Suprapubic skin (tissue), 4 donors: ENCODE results near the gene OPA3. TPM values are rescaled to one million over a fixed set of nuclear protein-coding genes. Genes with fewer than 3 reads are reported as not detected.
A peak's percentile ranks its signal among the peaks of the same experiment; 100 is the strongest.

Source experiments
- DNase-seq, 2 donors: peaks; one replicate each; pipeline ENCODE4 v3.0.0-alpha.2; 2019; ENCODE audit warnings: low spot score in 2 of 2
- H3K27ac ChIP-seq: fragments of 200-600 bp; sonication (generic); one replicate; pipeline ENCODE4 v1.5.1; 2019
- H3K27me3 ChIP-seq: fragments of 200-600 bp; sonication (generic); one replicate; pipeline ENCODE4 v1.5.1; 2019
- H3K36me3 ChIP-seq: fragments of 200-600 bp; sonication (generic); one replicate; pipeline ENCODE4 v1.5.1; 2019
- H3K4me1 ChIP-seq: fragments of 200-600 bp; sonication (generic); one replicate; pipeline ENCODE4 v1.5.1; 2019
- H3K4me3 ChIP-seq: fragments of 200-600 bp; sonication (generic); one replicate; pipeline ENCODE4 v1.5.1; 2019; ENCODE audit warnings: mild to moderate bottlenecking
- H3K9me3 ChIP-seq: fragments of 200-600 bp; sonication (generic); one replicate; pipeline ENCODE4 v1.5.1; 2019
- EP300 ChIP-seq: sonication (generic); formaldehyde crosslinking; IDR thresholded peaks from one replicate; pipeline ENCODE4 v1.6.1; 2017; ENCODE audit warnings: antibody characterized with exemption
- POLR2A ChIP-seq, 2 donors: fragments of 450-650 bp; IDR thresholded peaks; one replicate each; pipeline ENCODE4 v1.6.1; 2017; ENCODE audit warnings: antibody characterized with exemption in 2 of 2, mild to moderate bottlenecking in 2 of 2, moderate library complexity in 2 of 2
- POLR2AphosphoS5 ChIP-seq, 3 donors: sonication (generic); formaldehyde crosslinking; IDR thresholded peaks; one replicate each; pipeline ENCODE4 v1.6.1; 2017; ENCODE audit warnings: antibody characterized with exemption in 3 of 3
- WGBS: methylation state at CpG from one replicate; pipeline ENCODE4 v1.1.5; 2018; 5-methylcytosine and 5-hydroxymethylcytosine counted together
- total RNA-seq, 4 donors: library from RNA; depleted of rRNA; stranded (reverse); fragments of >200 nt; gene quantifications; one replicate each; pipeline ENCODE4 v1.1.0, GENCODE V29; 2016
- TF ChIP-seq, protein P1 (sequence below), 2 donors: fragments of 200-600 bp in 1 of 2; fragments of 450-650 bp in 1 of 2; sonication (generic) in 1 of 2; IDR thresholded peaks; one replicate each; pipeline ENCODE4 v1.5.1; 2016 to 2019; ENCODE audit warnings: antibody characterized with exemption in 2 of 2, mild to moderate bottlenecking in 1 of 2, moderate library complexity in 1 of 2

OPA3 gene
- total RNA-seq, 4 donors from 2014 or later = 13.8 to 25.6 (median 22.5) TPM

DNA sequence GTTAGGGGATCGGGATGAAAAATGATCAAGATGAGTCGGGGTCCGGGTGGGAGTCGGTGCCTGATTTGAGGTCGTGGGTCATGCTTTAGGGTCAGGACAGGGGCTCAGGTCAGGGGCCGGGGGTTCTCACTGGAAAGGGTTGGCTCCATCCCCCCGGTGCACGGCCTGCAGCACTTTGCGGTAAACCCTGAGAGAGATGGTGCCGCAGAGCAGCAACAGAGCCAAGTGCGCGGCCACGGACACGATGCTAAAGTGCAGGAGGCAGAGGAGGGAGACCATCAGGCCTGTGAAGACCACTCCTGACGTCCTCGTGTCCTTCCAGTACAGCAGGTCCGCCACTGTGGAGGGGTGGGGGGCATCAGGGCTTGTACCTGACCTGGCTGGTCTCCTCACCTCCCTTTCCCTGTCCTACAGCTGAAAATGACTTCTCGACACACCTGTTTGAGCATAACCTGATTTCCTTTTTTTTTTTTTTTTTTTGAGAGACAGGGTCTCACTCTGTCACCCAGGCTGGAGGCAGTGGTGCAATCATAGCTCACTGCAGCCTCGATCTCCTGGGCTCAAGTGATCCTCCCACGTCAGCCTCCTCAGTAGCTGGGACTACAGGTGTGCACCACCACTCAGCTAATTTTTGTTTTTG is 95.3 kb downstream of the OPA3 start:
- peaks cover 24% of the 10 kb centered on the region for H3K4me1 ChIP-seq
- H3K27me3 ChIP-seq = no peaks in the 10 kb centered on the region
- no peaks in the 10 kb centered on the region for H3K9me3 ChIP-seq
- no peak for DNase-seq
- no peak for TF ChIP-seq POLR2A (IDR thresholded peaks at IDR 0.05)
- TF ChIP-seq, protein P1, sequence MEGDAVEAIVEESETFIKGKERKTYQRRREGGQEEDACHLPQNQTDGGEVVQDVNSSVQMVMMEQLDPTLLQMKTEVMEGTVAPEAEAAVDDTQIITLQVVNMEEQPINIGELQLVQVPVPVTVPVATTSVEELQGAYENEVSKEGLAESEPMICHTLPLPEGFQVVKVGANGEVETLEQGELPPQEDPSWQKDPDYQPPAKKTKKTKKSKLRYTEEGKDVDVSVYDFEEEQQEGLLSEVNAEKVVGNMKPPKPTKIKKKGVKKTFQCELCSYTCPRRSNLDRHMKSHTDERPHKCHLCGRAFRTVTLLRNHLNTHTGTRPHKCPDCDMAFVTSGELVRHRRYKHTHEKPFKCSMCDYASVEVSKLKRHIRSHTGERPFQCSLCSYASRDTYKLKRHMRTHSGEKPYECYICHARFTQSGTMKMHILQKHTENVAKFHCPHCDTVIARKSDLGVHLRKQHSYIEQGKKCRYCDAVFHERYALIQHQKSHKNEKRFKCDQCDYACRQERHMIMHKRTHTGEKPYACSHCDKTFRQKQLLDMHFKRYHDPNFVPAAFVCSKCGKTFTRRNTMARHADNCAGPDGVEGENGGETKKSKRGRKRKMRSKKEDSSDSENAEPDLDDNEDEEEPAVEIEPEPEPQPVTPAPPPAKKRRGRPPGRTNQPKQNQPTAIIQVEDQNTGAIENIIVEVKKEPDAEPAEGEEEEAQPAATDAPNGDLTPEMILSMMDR (IDR thresholded peaks at IDR 0.05) = no peak
- TF ChIP-seq POLR2AphosphoS5 (IDR thresholded peaks at IDR 0.05) = no peak
- no peak for TF ChIP-seq EP300
- H3K36me3 ChIP-seq = no peaks in the 10 kb centered on the region
- H3K27ac ChIP-seq = no peak overlapping the region
- no peak overlapping the region for H3K4me3 ChIP-seq
- 93% methylated on average over 19 of the region's 20 CpGs for WGBS

DNA sequence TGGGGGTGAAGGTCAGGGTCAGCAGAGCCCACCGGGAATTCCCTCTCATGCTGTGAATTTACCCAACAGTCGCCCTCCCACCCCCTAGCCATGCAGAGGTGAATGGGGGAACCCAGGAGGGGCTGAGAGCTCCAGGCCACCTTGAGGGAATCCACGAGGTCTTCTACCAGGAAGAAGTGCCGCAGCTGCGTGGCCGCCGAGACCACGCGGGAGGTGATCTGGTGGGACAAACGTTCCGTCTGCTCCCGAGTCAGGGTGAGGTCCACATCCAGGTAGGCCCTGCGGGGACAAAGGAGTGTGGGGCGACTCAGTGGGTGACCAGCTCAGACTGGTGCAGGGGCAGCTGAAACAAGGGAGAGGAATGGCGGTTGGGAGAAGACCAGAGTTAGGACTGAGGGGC is 95.9 kb downstream of the OPA3 start:
- no peak overlapping the region for H3K27ac ChIP-seq
- WGBS = 97% methylated on average over 15 of the region's 15 CpGs
- TF ChIP-seq POLR2AphosphoS5 (IDR thresholded peaks at IDR 0.05) (no peak), POLR2A (IDR thresholded peaks at IDR 0.05) (no peak), EP300 (no peak)
- TF ChIP-seq, protein P1 (IDR thresholded peaks at IDR 0.05) = no peak

DNA sequence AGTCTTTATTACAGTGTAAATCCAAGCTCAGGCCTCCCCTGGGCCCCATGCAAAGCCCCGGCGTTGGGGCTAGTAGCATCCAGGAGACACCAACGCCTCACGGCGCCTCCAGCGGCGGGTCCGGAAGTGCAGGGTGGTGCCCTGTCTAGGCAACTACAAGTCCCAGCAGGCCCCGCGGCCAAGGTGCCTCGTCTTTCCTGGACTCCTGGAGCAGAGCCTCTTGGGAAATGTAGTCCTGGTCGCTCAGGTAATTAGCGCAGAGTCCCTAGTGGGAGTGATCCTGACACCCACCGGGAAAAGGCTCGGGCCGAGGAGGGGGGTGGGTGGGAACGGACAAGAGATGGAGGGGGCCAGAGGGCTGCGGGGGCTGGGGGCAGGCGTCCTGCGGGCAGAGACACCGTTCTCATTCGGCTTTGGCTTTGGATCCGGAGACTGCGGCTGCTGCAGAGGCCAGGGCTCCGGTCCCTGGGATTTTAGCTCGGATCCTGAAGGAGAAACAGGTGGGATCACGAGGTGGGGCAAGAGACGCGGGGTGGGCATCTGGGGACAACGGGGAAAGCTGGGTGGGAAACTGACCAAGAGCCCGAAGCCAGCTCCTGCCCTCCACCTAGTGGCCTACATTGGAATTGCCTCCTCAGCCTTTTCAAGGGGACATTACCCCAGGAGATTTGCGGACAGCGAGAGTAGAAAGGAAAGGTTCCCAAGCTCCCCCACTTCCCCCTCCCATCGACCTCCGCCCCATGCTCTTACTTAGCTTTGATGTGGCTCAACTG is 99.1 kb downstream of the OPA3 start:
- no peaks in the 10 kb centered on the region for H3K36me3 ChIP-seq
- no peaks in the 10 kb centered on the region for H3K9me3 ChIP-seq
- peaks cover 8% of the 10 kb centered on the region for H3K4me1 ChIP-seq
- WGBS = 0% methylated on average over 25 of the region's 35 CpGs
- H3K27me3 ChIP-seq = no peaks in the 10 kb centered on the region
- DNase-seq = peak; percentile 99
- H3K27ac ChIP-seq = peak overlapping the region; percentile 5
- TF ChIP-seq EP300 (no peak), POLR2A (IDR thresholded peaks at IDR 0.05) (no peak), POLR2AphosphoS5 (IDR thresholded peaks at IDR 0.05) (peak in 1 of 3 donors; percentile 50)
- TF ChIP-seq, protein P1 (IDR thresholded peaks at IDR 0.05) = peak; percentile 81 to 93
- peak overlapping the region; percentile 76 for H3K4me3 ChIP-seq

More for the DNA sequence above, 95.9 kb downstream of the OPA3 start:
- Histone ChIP-seq H3K36me3 (no peaks in the 10 kb centered on the region), H3K27me3 (no peaks in the 10 kb centered on the region), H3K4me3 (no peak overlapping the region), H3K9me3 (no peaks in the 10 kb centered on the region), H3K4me1 (peaks cover 21% of the 10 kb centered on the region)
- DNase-seq = no peak

DNA sequence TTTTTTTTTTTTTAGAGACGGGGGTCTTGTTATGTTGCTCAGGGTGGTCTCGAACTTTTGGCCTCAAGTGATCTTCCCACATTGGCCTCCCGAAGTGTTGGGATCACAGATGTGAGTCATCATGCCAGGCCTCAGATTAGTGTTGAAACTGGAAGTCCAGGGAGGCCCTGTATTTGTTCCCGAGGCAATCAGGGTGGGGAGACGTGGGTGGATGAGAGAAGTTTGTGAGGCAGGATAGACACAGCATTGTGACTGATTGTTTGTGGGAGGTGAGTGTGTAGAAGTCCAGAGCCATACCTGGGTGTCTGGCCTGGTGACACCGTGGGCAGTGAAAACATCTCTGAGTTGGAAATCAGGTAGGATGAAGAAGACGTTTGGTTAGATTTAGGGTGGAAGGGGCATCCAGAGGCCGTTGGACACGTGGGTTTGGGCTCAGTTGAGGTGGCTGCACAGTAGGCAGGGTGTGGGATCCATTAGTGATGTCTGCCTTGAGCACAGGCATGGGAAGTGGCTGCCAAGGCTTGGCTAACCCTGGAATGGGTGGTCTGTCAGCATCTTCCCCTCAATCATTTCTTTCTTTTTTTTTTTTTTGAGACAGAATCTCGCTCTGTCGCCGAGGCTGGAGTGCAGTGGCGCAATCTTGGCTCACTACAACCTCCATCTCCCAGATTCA is 100.2 kb downstream of the OPA3 start:
- WGBS = 76% methylated on average over 13 of the region's 13 CpGs
- Histone ChIP-seq H3K4me3 (no peak overlapping the region), H3K27ac (peak overlapping the region; percentile 5), H3K27me3 (no peaks in the 10 kb centered on the region), H3K4me1 (peaks cover 8% of the 10 kb centered on the region), H3K9me3 (no peaks in the 10 kb centered on the region), H3K36me3 (no peaks in the 10 kb centered on the region)
- TF ChIP-seq EP300 (no peak), POLR2A (IDR thresholded peaks at IDR 0.05) (no peak), POLR2AphosphoS5 (IDR thresholded peaks at IDR 0.05) (no peak)
- TF ChIP-seq, protein P1 (IDR thresholded peaks at IDR 0.05) = no peak
- peak in 1 of 2 donors; percentile 62 for DNase-seq

DNA sequence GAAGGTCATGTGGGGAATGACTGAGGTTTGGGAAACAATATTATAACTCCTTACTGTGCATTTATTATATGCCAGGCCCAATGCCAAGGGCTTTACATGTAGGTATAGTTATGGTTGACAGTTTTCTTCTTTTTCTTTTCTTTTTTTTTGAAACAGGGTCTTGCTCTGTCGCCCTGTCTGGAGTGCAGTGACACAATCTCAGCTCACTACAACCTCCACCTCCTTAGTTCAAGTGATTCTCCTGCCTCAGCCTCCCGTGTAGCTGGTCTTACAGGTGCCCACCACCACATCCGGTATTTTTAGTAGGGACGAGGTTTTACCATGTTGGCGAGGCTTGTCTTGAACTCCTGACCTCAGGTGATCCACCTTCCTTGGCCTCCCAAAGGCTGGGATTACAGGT is 101.6 kb downstream of the OPA3 start:
- Histone ChIP-seq H3K9me3 (no peaks in the 10 kb centered on the region), H3K27ac (no peak overlapping the region), H3K4me1 (peaks cover 19% of the 10 kb centered on the region), H3K4me3 (no peak overlapping the region), H3K36me3 (no peaks in the 10 kb centered on the region), H3K27me3 (no peaks in the 10 kb centered on the region)
- 92% methylated on average over 5 of the region's 5 CpGs for WGBS
- no peak for TF ChIP-seq EP300
- TF ChIP-seq POLR2A (IDR thresholded peaks at IDR 0.05) = no peak
- no peak for TF ChIP-seq POLR2AphosphoS5 (IDR thresholded peaks at IDR 0.05)
- TF ChIP-seq, protein P1 (IDR thresholded peaks at IDR 0.05) = no peak
- no peak for DNase-seq
